ENCODE data around the gene DHX35.

DNA sequence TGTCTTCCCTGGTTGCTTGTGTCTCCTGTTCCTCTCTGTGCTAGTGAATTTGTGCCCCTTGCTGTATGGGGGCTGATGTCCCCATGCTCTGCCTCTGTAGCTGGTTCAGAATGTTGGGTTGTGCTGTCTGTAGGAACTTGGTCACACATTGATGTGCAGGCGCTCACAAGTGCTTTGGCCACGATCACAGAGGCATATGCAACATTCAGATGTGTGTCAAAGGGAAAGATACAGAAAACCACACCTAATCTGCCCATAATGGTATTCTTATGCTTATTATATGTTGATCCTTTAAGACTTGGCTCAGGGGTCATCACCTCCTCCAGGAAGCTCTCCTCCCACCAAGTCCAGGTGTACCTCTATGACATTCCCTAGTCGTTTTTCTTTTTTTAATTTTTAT, 17.1 kb upstream of the DHX35 start:
- TF ChIP-seq CTCF (IDR thresholded peaks at IDR 0.05; ENCODE audit: low read depth, low read length, poor library complexity, severe bottlenecking) (no peak), EZH2phosphoT487 (IDR thresholded peaks at IDR 0.05; ENCODE audit: borderline replicate concordance, low read length) (no peak)

All from DOHH2 (cell line).